SJCRH30 (cell line): ENCODE data around the gene SCIN. TPM values are rescaled to one million over a fixed set of nuclear protein-coding genes. Genes with fewer than 3 reads are reported as not detected.

Experiments used
- total RNA-seq: library from RNA; depleted of rRNA; stranded (reverse); fragments of >200 nt; shearing (Covaris generic); gene quantifications from 2 replicates; pipeline ENCODE4 v1.2.3, GENCODE V29; 2014; rRNA removed

Gene SCIN
- total RNA-seq, 1 experiment from 2014 or later = not detected

Other genes with a start within 250 kb of the SCIN start
- not detected in 2 replicates for gene VWDE, start 166.9 kb upstream of the SCIN start, total RNA-seq
- gene ARL4A, start 116.9 kb downstream of the SCIN start, total RNA-seq = 0.81 and 1.5 TPM in 2 replicates